ENCODE data around the gene ICAM5.
A peak's percentile ranks its signal among the peaks of the same experiment; 100 is the strongest.

ICAM5 gene

DNA sequence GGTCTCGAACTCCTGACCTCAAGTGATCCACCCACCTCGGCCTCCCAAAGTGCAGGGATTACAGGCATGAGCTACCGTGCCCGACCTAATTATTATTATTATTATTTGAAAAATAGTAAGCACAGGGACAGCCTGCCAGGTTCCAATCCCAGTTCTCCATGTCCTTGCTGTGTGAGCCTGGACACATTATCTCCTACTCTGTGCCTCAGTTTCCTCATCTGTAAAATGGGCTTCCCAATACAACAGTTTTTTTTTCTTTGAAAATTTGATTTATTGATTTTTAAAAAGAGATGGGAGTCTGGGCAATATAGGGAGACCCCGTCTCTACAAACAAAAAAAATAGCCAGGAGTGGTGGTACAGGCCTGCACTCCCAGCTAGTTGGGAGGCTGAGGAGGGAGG is 16.6 kb downstream of the ICAM5 start:
- no peak overlapping the region for H3K4me3 ChIP-seq
- no peak for DNase-seq (ENCODE audit: low spot score)

DNA sequence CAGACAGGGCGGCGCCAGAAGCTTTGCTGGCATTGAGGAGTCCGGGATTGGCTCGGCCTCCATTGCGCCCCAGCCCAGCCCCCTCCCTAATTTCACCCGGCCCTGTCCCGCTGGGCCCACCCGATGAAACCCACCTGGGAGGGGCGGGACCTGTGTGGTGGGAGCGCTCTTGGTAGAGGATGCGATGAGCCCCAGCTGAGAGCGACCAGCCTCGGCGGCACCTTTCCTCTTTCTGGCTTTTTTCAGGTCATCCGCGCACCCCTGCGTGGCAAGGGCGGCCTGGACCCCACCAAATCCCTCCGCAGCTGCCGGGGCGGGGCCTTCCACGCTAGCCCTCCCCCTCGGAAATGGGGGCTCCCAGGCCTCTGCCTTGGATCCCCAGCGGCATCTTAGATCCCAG is 19.7 kb downstream of the ICAM5 start, which contains the start of gene ZGLP1:
Gene ZGLP1 (minus strand): TSS at position 393 of the 400 bp plus-strand sequence.
- Histone ChIP-seq H3K4me3 (no peak within 1 kb of the TSS), H3K27ac (no peak within 1 kb of the TSS)
- TF ChIP-seq, protein P1, sequence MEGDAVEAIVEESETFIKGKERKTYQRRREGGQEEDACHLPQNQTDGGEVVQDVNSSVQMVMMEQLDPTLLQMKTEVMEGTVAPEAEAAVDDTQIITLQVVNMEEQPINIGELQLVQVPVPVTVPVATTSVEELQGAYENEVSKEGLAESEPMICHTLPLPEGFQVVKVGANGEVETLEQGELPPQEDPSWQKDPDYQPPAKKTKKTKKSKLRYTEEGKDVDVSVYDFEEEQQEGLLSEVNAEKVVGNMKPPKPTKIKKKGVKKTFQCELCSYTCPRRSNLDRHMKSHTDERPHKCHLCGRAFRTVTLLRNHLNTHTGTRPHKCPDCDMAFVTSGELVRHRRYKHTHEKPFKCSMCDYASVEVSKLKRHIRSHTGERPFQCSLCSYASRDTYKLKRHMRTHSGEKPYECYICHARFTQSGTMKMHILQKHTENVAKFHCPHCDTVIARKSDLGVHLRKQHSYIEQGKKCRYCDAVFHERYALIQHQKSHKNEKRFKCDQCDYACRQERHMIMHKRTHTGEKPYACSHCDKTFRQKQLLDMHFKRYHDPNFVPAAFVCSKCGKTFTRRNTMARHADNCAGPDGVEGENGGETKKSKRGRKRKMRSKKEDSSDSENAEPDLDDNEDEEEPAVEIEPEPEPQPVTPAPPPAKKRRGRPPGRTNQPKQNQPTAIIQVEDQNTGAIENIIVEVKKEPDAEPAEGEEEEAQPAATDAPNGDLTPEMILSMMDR (IDR thresholded peaks at IDR 0.05), result no peak
- no peak for DNase-seq (ENCODE audit: low spot score)

More for the DNA sequence above, 16.6 kb downstream of the ICAM5 start:
- TF ChIP-seq, protein P1 (IDR thresholded peaks at IDR 0.05), result no peak
- H3K27ac ChIP-seq, result no peak overlapping the region

DNA sequence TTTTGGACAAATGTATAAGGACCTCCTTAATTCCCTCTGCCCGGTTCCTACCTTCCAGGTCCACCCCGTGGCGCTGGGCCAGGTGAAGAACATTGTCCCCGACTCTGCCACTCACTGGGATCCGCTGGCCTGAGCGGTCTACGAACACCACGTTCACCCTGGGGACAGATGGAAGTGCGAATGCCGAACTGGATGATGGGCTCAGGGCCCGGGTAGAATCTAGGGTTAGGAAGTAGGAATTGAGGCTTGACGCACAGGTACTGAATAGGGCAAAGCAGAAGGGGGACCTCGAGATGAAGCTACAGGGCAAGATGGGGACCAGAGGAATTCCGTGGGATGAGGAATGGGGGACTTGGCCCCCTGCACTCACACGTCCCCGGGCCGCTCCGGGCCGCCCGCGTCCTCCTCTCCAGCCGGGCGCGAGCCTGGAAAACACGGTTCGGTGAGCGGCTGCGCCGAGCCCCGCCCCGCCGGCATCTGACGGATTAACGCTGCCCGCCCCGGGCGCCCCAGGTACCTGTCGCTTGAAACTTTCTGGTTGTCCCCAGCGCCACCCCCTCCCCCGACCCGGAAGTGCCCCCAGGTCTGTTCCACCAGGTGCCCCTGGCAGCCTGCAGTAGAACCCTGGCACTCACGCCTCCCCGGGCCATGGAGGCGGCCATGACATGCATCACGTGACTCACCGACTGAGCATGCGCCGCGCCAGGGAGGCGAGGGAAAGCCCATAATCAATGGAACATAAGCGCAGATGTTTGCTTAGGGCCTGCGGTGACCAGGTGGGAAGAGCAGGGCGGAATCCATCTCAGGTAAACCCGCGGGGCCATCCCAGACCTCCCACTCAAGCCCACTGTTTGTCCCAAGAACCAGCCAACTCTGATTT is 25.8 kb downstream of the ICAM5 start, which contains the start of gene FDX2:
Gene FDX2 (minus strand): TSS at position 681 of the 880 bp plus-strand sequence. CDS start 19 bp downstream, at position 662.
- TF ChIP-seq, protein P1 (IDR thresholded peaks at IDR 0.05), result no peak
- DNase-seq (ENCODE audit: low spot score), result no peak
- peak within 1 kb of the TSS; percentile 85 for H3K4me3 ChIP-seq
- H3K27ac ChIP-seq, result peak within 1 kb of the TSS; percentile 9 to 63

DNA sequence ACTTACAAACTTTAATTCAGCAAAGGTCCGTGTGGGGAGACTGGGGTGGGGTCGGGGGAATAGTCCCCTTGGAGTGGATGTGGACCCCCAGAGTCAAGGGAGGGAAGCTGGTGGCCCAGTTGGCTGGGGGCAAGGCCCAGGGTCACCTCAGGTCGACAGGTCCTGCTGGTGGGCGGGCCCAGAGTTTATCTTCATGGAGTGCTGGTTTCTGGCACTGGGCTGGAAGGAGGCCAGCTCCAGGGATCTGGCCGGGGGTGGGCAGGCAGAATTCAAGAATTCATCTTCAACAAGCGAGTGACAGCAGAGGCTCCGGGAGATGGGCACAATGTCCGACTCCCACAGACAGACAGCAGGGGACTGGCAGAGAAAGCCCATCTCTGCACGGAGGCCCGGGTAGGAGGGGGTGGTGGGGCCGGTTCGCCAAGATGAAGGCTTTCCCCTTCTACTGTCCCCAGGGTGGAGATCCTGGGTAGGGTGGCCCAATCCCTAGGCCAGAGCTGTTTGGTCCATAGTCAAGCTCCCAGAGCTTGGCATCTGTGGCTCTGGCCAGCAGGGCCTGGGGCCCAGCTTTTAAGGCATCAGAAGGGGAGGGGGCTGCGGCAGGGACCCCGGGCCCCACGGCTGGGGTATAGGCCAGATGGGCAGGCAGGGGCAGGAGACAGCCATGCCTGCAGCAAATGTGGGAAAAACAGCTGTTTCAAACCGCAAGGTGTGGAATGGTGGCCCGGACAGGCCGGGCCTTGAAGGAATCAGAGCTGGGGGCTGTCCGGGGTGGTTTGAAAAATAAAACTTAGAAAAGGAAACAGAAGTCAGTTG is 26.7 kb downstream of the ICAM5 start:
- DNase-seq (ENCODE audit: low spot score), result no peak
- H3K27ac ChIP-seq, result peak overlapping the region in 1 of 2 donors; percentile 63
- TF ChIP-seq, protein P1 (IDR thresholded peaks at IDR 0.05), result no peak
- H3K4me3 ChIP-seq, result peak overlapping the region; percentile 85

DNA sequence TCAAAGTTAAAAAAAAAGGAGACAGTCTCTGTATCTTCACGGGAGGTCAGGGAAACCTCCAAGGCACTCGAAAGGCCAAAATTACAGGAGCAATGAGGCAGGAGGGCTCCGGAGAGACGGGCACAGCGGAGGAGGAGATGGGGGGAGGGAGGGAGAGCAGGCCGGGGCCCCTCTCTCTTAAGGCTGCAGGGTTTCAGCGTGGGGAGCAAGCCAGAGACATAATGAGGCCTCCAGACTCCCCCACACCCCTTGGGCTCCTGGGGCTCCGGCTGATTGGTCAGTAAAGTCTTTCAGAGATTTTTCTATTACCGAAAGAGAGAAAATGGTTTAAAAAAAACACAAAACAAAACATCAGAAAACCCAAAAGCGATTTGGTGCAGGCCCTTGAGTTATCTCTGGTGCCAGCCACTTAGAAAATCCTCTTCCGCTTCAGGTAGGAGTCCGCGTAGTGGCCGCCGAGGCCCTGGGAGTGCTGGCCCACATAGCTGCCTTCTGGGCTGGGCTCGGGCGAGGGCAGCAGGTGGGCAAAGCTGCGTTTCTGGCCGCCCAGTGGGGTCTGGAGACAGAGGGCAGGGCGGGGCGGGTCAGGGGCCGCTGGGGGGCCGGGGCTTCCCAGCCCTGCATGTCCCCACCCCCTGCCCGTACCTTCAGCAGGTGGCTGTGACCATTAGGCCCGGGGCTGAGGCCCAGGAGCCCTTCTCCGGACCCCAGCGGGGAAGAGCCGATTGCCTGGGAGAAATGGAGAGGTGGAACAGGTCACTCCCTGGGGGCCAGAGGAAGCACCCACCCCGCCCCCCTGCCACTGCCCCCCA is 27.5 kb downstream of the ICAM5 start:
- TF ChIP-seq, protein P1 (IDR thresholded peaks at IDR 0.05), result no peak
- no peak overlapping the region for H3K27ac ChIP-seq
- DNase-seq (ENCODE audit: low spot score), result no peak
- H3K4me3 ChIP-seq, result no peak overlapping the region

DNA sequence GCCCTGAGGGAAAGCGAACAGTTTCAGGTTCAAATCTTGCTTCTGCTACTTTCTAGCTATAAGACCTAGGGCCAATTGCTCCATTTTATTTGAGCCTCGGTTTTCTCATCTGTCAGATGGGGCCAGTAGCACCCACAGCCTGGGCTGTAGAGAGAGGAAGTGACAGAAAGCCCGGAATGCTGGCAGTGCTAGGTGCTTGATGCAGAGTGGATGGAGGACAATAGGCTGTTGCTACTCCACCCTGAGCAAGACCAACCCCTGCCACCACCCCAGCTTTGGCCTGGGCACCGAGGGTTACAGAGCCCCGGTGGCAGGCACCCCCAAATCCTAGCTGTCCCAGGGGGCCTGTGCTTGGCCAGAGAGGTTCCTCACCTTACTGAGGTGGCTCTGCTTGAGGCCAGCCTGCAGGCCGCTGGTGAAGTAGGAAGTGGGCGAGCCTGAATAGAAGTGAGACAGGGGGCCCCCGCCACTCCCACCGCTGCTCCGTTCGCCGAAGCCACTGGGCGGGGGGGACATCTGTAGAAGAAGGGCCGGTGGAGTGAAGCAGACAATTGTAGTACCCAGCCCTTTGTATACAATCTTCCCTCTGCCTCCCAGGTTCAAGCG is 28.2 kb downstream of the ICAM5 start:
- DNase-seq (ENCODE audit: low spot score), result no peak
- Histone ChIP-seq H3K4me3 (no peak overlapping the region), H3K27ac (no peak overlapping the region)
- TF ChIP-seq, protein P1 (IDR thresholded peaks at IDR 0.05), result no peak
